ENCODE measurements around the gene TMPRSS6. TPM values are rescaled to one million over a fixed set of nuclear protein-coding genes. Genes with fewer than 3 reads are reported as not detected.

The TMPRSS6 gene
- total RNA-seq, 4 donors from 2014 or later = not detected

DNA sequence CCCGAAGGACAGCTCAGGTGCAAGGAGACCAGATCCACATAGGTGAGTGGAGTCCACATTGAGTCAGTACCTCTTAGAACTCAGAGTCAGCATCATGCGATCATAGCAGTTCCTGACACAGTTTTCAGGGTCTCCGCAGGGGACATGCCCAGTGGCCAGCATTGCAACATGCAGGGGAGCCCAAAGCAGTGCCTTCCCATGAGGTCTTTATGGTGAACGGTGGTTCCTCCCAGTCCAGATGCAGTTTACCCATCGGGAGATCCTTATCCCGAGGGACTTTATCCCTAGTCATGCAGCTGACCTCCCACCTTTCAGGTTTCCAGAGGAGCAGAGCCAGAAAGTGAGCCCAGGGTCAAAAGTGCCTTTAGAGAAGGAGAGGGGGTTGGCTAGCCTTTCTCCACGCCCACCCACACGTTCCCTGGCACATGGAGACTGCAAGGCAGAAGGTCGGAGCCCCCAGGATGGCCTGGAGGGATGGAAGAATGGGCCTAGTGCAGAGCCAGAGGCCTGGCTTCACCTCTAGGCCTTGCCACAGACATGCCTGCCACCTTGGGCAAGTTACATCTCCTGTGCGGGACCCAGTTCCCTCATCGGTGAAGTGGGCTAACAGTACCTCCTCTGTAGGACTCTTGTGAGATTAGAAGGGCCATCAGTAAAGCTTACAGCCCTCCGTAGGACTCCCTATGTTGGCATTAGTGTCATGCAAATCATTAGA lies 51.6 kb downstream of the TMPRSS6 start:
- H3K27me3 ChIP-seq = no peaks in the 10 kb centered on the region
- peaks cover 8 to 11% (median 10%) of the 10 kb centered on the region in 4 donors for H3K4me1 ChIP-seq
- peaks cover 22 to 88% (median 73%) of the 10 kb centered on the region in 4 donors for H3K36me3 ChIP-seq
- TF ChIP-seq EP300 (IDR thresholded peaks at IDR 0.05) = no peak
- no peak for TF ChIP-seq POLR2A (IDR thresholded peaks at IDR 0.05; ENCODE audit: low read depth)
- TF ChIP-seq POLR2AphosphoS5 (IDR thresholded peaks at IDR 0.05) = no peak
- TF ChIP-seq, protein P1, sequence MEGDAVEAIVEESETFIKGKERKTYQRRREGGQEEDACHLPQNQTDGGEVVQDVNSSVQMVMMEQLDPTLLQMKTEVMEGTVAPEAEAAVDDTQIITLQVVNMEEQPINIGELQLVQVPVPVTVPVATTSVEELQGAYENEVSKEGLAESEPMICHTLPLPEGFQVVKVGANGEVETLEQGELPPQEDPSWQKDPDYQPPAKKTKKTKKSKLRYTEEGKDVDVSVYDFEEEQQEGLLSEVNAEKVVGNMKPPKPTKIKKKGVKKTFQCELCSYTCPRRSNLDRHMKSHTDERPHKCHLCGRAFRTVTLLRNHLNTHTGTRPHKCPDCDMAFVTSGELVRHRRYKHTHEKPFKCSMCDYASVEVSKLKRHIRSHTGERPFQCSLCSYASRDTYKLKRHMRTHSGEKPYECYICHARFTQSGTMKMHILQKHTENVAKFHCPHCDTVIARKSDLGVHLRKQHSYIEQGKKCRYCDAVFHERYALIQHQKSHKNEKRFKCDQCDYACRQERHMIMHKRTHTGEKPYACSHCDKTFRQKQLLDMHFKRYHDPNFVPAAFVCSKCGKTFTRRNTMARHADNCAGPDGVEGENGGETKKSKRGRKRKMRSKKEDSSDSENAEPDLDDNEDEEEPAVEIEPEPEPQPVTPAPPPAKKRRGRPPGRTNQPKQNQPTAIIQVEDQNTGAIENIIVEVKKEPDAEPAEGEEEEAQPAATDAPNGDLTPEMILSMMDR (IDR thresholded peaks at IDR 0.05) = no peak
- no peak overlapping the region for H3K4me3 ChIP-seq
- intact Hi-C loops (cut with DNase I) = no loop called here
- no peak for DNase-seq (ENCODE audit: extremely low spot score)
- no peaks in the 10 kb centered on the region for H3K9me3 ChIP-seq
- no peak overlapping the region for H3K27ac ChIP-seq (replicated peaks in 1 of 4)
- 85% methylated on average over 6 of the region's 12 CpGs for WGBS

DNA sequence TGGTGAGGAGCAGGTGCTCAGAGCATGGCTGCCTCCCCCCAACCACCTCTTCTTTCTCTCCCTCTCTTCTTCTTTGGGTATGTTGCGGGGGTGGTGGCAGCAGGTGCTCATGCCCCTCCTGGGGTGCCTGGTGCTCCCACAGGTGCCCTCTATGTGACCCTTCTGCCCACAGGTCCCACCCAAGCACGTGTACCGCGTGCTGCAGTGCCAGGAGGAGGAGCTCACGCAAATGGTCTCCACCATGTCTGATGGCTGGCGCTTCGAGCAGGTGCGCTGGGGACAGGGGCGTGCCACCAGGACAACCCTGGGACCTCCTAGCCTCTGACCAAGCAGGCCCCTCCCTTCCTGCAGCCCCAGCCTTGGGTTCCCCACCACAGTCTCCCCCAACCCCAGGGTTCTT lies 52.3 kb downstream of the TMPRSS6 start:
- Histone ChIP-seq H3K27ac (replicated peaks in 1 of 4) (no peak overlapping the region), H3K4me3 (no peak overlapping the region), H3K9me3 (no peaks in the 10 kb centered on the region), H3K27me3 (no peaks in the 10 kb centered on the region), H3K36me3 (peaks cover 22 to 88% (median 72%) of the 10 kb centered on the region in 4 donors), H3K4me1 (peaks cover 15 to 18% (median 17%) of the 10 kb centered on the region in 4 donors)
- TF ChIP-seq POLR2A (IDR thresholded peaks at IDR 0.05; ENCODE audit: low read depth) (no peak), EP300 (IDR thresholded peaks at IDR 0.05) (no peak), POLR2AphosphoS5 (IDR thresholded peaks at IDR 0.05) (no peak)
- TF ChIP-seq, protein P1 (IDR thresholded peaks at IDR 0.05) = no peak
- DNase-seq (ENCODE audit: extremely low spot score) = no peak
- 89% methylated on average over 9 of the region's 9 CpGs for WGBS
- intact Hi-C loops (cut with DNase I) = no loop called here

GRCh38 chr22:37056246-37056645 lies 53.3 kb downstream of the TMPRSS6 start:
- Histone ChIP-seq H3K4me1 (peaks cover 21 to 28% (median 24%) of the 10 kb centered on the region in 4 donors), H3K27me3 (no peaks in the 10 kb centered on the region), H3K36me3 (peaks cover 22 to 79% (median 66%) of the 10 kb centered on the region in 4 donors), H3K27ac (replicated peaks in 1 of 4) (no peak overlapping the region), H3K4me3 (no peak overlapping the region), H3K9me3 (no peaks in the 10 kb centered on the region)
- DNase-seq (ENCODE audit: extremely low spot score) = no peak
- intact Hi-C loops (cut with DNase I) = no loop called here
- TF ChIP-seq EP300 (IDR thresholded peaks at IDR 0.05) (no peak), POLR2A (IDR thresholded peaks at IDR 0.05; ENCODE audit: low read depth) (no peak), POLR2AphosphoS5 (IDR thresholded peaks at IDR 0.05) (no peak)
- TF ChIP-seq, protein P1 (IDR thresholded peaks at IDR 0.05) = no peak
- 92% methylated on average over 13 of the region's 13 CpGs for WGBS

GRCh38 chr22:37054600-37055365 lies 54.7 kb downstream of the TMPRSS6 start:
- H3K36me3 ChIP-seq = peaks cover 22 to 65% (median 52%) of the 10 kb centered on the region in 4 donors
- TF ChIP-seq EP300 (IDR thresholded peaks at IDR 0.05) (no peak), POLR2AphosphoS5 (IDR thresholded peaks at IDR 0.05) (no peak), POLR2A (IDR thresholded peaks at IDR 0.05; ENCODE audit: low read depth) (no peak)
- TF ChIP-seq, protein P1 (IDR thresholded peaks at IDR 0.05) = no peak
- intact Hi-C loops (cut with DNase I) = no loop called here

More at GRCh38 chr22:37054600-37055365, 54.7 kb downstream of the TMPRSS6 start:
- Histone ChIP-seq H3K9me3 (no peaks in the 10 kb centered on the region), H3K4me3 (no peak overlapping the region), H3K27me3 (no peaks in the 10 kb centered on the region), H3K27ac (replicated peaks in 1 of 4) (no peak overlapping the region), H3K4me1 (peaks cover 25 to 34% (median 29%) of the 10 kb centered on the region in 4 donors)
- WGBS = 92% methylated on average over 12 of the region's 20 CpGs
- DNase-seq (ENCODE audit: extremely low spot score) = no peak

Data from esophagus muscularis mucosa (tissue), 4 donors.